GM08714 (cell line): ENCODE data around the gene OR2AE1.
"Not testable (repeated sequence)": the region's sequence is repeated elsewhere in the genome, so short reads cannot be mapped to it uniquely, and the experiment has no call there.

Experiments
- H3K4me3 ChIP-seq: fragments of 200-500 bp; sonication (Bioruptor generic); 2 replicates; pipeline ENCODE4 v1.5.1; 2014; ENCODE audit warnings: mild to moderate bottlenecking, low read length, inconsistent platforms
- ZNF274 ChIP-seq: IDR thresholded peaks from 2 replicates; pipeline ENCODE4 v1.6.1; 2012; ENCODE audit warnings: mild to moderate bottlenecking, low read depth, low read length

Gene OR2AE1, protein sequence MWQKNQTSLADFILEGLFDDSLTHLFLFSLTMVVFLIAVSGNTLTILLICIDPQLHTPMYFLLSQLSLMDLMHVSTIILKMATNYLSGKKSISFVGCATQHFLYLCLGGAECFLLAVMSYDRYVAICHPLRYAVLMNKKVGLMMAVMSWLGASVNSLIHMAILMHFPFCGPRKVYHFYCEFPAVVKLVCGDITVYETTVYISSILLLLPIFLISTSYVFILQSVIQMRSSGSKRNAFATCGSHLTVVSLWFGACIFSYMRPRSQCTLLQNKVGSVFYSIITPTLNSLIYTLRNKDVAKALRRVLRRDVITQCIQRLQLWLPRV

DNA sequence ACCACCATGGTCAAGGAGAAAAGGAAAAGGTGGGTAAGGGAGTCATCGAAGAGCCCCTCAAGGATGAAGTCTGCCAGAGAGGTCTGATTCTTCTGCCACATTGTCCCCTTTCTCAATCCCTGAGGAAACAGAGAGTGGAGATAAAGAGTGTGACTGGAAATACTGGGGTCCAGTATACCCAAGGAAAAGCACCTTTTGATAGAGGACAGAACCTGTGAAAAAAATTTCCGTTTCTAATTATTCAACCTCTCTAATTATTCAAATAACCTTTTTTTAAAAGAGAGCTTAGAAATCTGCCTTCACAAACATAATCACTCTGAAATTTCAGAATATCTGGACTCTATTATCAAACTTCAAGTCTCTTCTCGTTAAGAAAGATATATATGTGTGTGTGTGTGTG is at the start of gene OR2AE1:
Gene OR2AE1, minus strand, starts transcription at position 101 of the 400 bp plus-strand sequence. Its CDS starts 0 bp downstream, at position 101.
- H3K4me3 ChIP-seq = no peak within 1 kb of the TSS
- TF ChIP-seq ZNF274 = no peak

- H3K4me3 ChIP-seq = no peak overlapping the region
- no peak for TF ChIP-seq ZNF274
Observed at GRCh38 chr7:99926321-99926720, 49.5 kb upstream of the OR2AE1 start.

DNA sequence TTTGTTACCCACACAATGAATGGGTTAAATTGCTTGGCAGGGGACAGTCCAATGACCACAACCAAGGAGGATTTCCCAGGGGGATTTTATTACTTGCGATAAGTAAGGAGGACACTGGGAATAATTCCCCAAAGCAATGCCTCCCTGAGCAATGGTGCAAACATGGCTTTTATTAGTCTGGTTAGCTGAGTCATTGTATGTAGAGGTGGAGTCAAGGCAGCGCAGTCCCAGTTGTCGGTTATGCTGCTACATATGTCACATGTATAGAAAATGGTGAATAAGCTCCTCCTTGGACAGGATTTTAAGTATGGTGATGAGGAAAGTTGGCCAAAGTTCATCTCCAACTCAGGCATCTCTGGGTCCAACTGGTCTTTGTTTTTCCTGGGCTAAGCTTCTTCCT is 46.4 kb upstream of the OR2AE1 start:
- no peak overlapping the region for H3K4me3 ChIP-seq
- no peak for TF ChIP-seq ZNF274

DNA sequence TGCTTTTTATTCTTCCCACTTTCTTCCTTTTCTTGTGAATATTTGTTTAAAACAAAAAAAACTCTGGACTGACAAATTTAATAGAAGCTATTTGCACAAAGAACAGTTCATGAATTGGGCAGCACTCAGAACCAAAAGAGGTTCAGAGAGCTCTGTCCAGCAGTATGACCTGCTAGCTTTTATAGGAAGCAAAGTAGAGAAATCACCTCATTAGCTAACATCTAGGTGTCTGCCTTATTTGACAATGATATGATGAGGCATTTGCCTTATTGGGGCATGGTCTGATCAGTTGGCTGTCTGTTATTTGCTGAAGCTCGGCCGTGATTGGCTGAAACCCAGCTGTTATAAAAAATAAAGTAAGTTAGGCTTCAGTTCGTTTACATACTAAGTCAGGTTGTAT is 43.3 kb upstream of the OR2AE1 start:
- TF ChIP-seq ZNF274 = no peak
- H3K4me3 ChIP-seq = peak overlapping the region; percentile 86

GRCh38 chr7:99919814-99920112 is 42.9 kb upstream of the OR2AE1 start:
- H3K4me3 ChIP-seq = peak overlapping the region; percentile 86
- no peak for TF ChIP-seq ZNF274

DNA sequence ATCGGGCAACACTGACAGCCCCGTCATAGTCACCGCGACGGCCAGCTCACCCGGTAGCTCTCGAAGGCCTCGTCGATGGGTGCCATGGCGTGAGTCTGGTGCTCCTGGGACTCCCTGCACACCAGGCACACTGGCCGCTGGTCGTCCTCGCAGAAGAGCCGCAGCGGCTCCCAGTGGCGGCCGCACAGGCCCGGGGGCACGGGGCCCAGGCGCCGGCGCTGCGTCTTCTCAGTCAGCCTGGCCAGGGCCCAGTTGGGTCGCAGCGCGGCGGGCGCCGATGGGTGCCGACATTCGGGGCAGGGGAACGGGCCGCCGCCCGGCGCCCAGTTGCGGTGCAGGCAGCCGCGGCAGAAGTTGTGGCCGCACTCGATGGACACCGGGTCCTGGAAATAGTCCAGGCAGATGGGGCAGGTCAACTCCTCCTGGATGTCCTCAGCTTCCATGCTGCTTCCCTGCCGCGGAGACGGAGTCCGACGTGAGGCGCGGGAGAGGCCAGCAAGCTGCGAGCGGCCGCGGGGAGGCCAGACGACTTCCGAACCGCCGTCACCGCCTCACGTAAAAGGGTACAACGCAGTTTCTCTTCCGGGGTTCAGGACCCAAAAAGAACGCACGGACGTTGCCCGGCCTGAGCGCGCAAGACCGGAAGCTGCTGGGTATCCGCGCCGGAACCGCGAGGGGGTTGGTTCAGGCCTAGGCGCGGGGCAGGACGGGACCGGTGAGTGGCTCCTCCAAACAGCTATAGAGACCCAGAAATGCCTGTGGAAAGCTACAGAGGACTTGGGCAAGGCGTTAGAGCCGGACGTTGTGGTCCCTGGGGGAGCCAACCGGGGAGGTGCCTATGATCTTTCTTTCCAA is 42.4 kb upstream of the OR2AE1 start, which contains the start of gene TRIM4:
Gene TRIM4, minus strand, starts transcription at position 572 of the 855 bp plus-strand sequence. Its CDS starts 129 bp downstream, at position 443.
- no peak for TF ChIP-seq ZNF274
- H3K4me3 ChIP-seq = peak within 1 kb of the TSS; percentile 86

DNA sequence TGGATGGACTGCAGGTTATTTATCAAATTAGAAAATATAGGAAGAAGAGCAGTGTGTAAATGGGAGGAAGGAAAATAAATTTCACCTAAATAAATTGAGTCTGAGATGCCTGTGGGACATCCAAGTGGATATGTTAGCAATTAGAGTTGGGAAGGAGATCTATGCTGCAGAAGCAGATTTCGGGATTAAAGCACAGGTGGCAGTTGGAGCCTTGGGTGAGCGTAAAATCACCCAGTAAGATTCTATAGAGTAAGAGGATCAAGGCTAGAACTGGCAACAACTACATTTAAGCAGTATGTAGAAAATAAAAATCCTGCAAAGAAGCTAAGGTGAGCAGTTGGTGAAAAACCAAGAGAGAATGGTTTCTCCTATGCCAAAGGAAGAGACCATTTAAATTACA is 34.1 kb upstream of the OR2AE1 start:
- H3K4me3 ChIP-seq = no peak overlapping the region
- no peak for TF ChIP-seq ZNF274

DNA sequence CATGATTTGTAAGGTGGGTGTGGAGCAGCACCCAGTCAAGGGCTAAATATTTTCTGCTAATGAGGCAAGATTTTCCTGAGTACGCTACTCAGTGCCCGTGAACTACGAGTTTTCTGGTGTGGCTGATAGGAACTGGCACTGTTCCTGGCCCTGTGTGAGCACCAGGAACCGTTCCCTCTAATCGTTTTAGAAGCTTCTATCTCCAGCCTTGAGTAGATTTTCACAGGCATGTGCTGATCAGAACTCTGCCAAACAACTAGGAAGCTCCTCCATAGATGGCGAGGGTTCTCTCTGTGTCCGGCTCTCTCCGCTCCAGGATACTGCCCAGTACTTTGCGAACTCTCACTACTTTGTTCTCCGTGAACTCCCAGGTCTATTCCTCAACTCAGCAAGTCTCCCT is 24.7 kb upstream of the OR2AE1 start:
- no peak for TF ChIP-seq ZNF274

GRCh38 chr7:99899830-99900519 is 23.1 kb upstream of the OR2AE1 start:
- no peak overlapping the region for H3K4me3 ChIP-seq
- TF ChIP-seq ZNF274 = no peak

More for the DNA sequence above, 24.7 kb upstream of the OR2AE1 start:
- no peak overlapping the region for H3K4me3 ChIP-seq

GRCh38 chr7:99898836-99899235 is 22.0 kb upstream of the OR2AE1 start:
- no peak overlapping the region for H3K4me3 ChIP-seq
- TF ChIP-seq ZNF274 = no peak

DNA sequence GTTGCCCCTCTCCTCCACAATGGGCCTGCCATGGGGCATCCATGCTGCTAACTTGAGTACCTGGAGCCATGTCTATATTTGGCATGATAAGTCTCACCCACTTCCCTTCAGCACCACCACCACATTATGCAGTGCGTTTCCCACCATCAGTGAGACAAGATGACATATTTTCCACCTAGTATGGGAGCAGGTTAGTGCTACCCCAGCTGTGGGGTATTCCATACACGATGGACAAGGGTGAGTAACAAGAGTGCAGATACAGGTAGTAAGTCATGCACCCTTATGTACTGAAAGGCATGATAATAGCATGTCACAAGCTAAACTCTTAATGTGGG is 21.2 kb upstream of the OR2AE1 start:
- no peak overlapping the region for H3K4me3 ChIP-seq
- no peak for TF ChIP-seq ZNF274

DNA sequence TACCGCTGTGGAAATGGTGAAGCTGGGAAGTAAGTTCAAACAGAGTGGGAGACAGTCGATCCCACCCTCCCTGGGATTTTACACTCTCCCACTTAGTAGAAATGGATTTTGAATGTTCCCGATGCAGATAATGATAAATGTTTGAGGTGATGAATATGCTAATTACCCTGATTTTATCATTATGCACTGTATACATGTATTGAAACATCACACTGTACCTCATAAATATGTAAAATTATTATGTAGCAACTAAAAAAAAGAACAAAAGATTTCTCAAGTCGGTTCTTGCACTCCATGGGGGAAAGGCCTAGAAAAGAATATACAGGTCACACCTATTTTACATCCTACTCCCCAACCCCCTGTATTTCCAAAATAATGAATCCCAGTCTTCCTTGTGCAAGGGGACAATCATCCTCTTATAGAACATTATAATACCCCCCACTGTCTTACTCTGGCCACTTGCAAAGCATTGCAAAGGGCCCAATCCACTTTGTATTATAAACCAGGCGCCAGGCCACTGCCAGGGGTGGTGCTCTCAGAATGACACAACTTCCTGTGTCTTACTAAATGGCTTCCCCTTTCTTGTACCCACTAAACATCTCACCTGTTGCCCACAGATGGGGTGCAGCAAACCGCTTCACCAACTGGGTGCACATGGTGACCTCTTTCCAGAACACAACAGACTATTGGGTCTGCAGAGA is 20.6 kb upstream of the OR2AE1 start:
- no peak for TF ChIP-seq ZNF274
- no peak overlapping the region for H3K4me3 ChIP-seq

GRCh38 chr7:99894738-99895137 is 17.9 kb upstream of the OR2AE1 start:
- no peak for TF ChIP-seq ZNF274
- H3K4me3 ChIP-seq = no peak overlapping the region

DNA sequence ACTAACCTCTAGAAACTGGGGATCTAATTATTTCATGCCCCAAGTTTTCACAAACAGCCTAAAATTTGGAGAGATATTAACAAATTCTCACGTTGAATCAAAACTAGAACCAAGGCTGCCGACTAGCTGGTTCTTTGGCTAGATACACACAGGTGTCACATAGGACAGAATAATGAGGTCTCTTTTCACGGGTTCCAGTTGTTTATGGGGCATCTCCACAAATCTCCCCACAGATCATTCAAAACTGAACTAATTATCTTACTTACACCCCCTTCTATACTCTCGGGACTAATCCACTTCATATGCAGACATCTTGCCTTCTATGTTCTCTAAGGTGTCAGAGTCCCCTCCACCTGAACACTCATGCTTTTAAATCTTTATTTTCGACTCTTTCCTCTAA is 16.4 kb upstream of the OR2AE1 start:
- no peak for TF ChIP-seq ZNF274
- no peak overlapping the region for H3K4me3 ChIP-seq

GRCh38 chr7:99890348-99890747 is 13.5 kb upstream of the OR2AE1 start:
- H3K4me3 ChIP-seq = not testable (repeated sequence)

- not testable (repeated sequence) for H3K4me3 ChIP-seq
Observed at GRCh38 chr7:99888366-99888765, 11.5 kb upstream of the OR2AE1 start.
